LNCaP clone FGC (cell line): ENCODE data around the gene GGN.

Source experiments
- DNase-seq: peaks from one replicate; pipeline ENCODE4 v3.0.0-alpha.2; 2011; ENCODE audit warnings: low read depth
- H3K4me3 ChIP-seq: 2 replicates; pipeline ENCODE4 v1.5.1; 2011; ENCODE audit warnings: mild to moderate bottlenecking, low read depth, low read length, control low read depth
- CTCF ChIP-seq: IDR thresholded peaks from 2 replicates; pipeline ENCODE4 v1.5.1; 2012; ENCODE audit warnings: mild to moderate bottlenecking; ENCODE audit not compliant: control insufficient read depth, insufficient read depth; ENCODE audit errors: extremely low read depth

GGN gene

GRCh38 chr19:38402623-38402966 lies 14.8 kb upstream of the GGN start:
- TF ChIP-seq CTCF = no peak
- no peak for DNase-seq
- peak overlapping the region; percentile 36 for H3K4me3 ChIP-seq

GRCh38 chr19:38401148-38401547 lies 13.3 kb upstream of the GGN start:
- DNase-seq = peak; percentile 39
- no peak overlapping the region for H3K4me3 ChIP-seq
- TF ChIP-seq CTCF = no peak

- no peak overlapping the region for H3K4me3 ChIP-seq
- TF ChIP-seq CTCF = no peak
Observed at GRCh38 chr19:38400361-38400760, 12.5 kb upstream of the GGN start.

GRCh38 chr19:38399537-38399936 lies 11.7 kb upstream of the GGN start:
- H3K4me3 ChIP-seq = no peak overlapping the region
- TF ChIP-seq CTCF = no peak
- DNase-seq = no peak

More at GRCh38 chr19:38400361-38400760, 12.5 kb upstream of the GGN start:
- no peak for DNase-seq

GRCh38 chr19:38399081-38399480 lies 11.2 kb upstream of the GGN start:
- H3K4me3 ChIP-seq = no peak overlapping the region
- no peak for DNase-seq
- TF ChIP-seq CTCF = no peak

GRCh38 chr19:38395381-38396114 lies 7.7 kb upstream of the GGN start:
- DNase-seq = no peak
- H3K4me3 ChIP-seq = no peak overlapping the region
- TF ChIP-seq CTCF = no peak

GRCh38 chr19:38394488-38394887 lies 6.7 kb upstream of the GGN start:
- no peak for DNase-seq
- TF ChIP-seq CTCF = no peak

More at GRCh38 chr19:38394488-38394887, 6.7 kb upstream of the GGN start:
- no peak overlapping the region for H3K4me3 ChIP-seq
